ENCODE results near the gene ATP6V0E2. TPM values are rescaled to one million over a fixed set of nuclear protein-coding genes. Genes with fewer than 3 reads are reported as not detected.

ATP6V0E2 gene
- total RNA-seq, 1 experiment from 2014 or later, result 26.2 TPM

DNA sequence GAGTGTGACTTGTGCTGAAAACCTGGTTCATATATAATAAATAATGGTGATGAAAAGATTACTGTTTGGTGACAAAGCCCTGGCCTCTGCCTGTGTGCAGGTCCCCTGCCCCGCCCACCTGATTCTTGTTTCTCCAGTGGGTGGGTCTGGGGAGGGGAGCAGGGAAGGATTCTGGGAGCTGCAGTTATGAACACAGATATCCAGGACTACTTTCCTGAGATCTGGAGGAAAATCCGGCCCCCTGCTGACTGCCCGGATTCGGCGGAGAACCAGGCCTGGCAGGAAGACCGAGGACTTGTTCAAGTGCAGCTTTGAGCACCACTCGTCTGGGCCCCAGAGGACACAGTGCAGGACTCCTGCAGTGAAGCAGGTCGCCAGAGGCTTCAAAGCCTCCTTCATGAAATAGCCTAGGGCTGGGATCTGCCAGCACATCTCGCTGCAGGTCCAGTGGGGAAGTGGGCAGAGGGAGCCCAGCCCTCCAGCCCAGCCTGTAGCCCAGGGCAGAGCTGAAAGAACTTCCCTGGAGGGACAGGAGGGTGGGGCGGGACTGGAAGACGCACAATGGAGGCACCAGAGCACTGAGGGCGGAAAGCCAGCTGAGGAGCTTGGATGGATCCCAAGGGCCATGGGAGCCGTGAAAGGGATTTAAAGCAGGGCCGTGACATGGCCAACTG lies 7.0 kb downstream of the ATP6V0E2 start (continued):
- TF ChIP-seq, protein P1, sequence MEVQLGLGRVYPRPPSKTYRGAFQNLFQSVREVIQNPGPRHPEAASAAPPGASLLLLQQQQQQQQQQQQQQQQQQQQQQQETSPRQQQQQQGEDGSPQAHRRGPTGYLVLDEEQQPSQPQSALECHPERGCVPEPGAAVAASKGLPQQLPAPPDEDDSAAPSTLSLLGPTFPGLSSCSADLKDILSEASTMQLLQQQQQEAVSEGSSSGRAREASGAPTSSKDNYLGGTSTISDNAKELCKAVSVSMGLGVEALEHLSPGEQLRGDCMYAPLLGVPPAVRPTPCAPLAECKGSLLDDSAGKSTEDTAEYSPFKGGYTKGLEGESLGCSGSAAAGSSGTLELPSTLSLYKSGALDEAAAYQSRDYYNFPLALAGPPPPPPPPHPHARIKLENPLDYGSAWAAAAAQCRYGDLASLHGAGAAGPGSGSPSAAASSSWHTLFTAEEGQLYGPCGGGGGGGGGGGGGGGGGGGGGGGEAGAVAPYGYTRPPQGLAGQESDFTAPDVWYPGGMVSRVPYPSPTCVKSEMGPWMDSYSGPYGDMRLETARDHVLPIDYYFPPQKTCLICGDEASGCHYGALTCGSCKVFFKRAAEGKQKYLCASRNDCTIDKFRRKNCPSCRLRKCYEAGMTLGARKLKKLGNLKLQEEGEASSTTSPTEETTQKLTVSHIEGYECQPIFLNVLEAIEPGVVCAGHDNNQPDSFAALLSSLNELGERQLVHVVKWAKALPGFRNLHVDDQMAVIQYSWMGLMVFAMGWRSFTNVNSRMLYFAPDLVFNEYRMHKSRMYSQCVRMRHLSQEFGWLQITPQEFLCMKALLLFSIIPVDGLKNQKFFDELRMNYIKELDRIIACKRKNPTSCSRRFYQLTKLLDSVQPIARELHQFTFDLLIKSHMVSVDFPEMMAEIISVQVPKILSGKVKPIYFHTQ (CRISPR knock-in tag; IDR thresholded peaks at IDR 0.05), result no peak
- TF ChIP-seq ZNF396 (CRISPR knock-in tag; IDR thresholded peaks at IDR 0.05; ENCODE audit: borderline replicate concordance) (no peak), FOXP1 (CRISPR knock-in tag; IDR thresholded peaks at IDR 0.05; ENCODE audit: borderline replicate concordance) (no peak), TEAD1 (CRISPR knock-in tag; IDR thresholded peaks at IDR 0.05) (no peak), NR1H2 (CRISPR knock-in tag; IDR thresholded peaks at IDR 0.05) (no peak)

DNA sequence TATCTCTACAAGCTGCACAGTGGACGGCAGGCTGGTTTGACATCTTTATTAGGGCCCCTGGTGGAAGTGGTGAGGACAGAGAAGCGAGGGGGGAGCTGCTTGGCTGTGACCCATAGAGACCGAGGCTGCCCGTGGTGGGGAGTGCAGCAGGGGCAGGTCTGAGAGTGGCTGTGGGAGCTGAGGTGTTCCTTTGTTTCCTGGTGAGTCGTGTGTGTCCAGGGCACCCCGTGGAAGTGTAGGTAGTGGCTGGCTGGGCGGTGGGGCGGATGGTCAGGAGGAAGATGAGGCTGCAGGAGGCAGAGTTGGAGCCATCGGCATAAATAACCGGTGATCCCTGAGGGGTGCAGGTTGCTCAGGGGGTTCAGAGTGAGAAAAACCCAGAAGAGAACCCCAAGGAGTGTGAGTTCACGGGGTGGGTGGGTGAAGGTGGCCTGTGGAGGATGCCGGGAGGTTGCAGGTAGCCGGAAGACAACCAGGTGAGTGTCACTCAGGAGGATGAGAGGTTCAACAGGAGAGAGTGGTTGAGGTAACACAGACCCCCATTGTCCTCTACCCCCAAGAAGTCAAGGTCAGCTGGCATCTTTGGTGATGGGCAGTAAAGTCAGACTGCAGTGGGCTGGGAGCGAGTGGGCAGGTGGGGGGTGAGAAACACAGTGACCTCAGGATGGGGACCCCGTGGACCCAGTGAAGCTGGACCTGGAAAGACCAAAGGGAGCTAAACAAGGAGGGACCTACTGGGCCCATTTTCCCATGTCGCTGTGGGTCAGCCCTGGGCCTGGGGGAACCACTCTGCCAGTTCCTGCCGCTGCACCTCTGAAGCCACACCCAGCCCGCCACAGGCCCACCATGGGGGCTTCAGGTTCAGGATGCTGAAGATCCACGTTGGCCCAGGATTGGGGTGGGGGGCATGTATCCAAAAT lies 7.8 kb downstream of the ATP6V0E2 start:
- CTCF ChIA-PET, result interaction anchor here (3.1 to 4.5 kb wide), 2 partner anchors 20 to 21 kb away, joined by 17 to 52 read pairs; no protein-coding TSS in a partner anchor
- H3K4me3 Mint-ChIP-seq, result no peak overlapping the region

More for the DNA sequence above, 7.8 kb downstream of the ATP6V0E2 start:
- H3K9me3 Mint-ChIP-seq, result no peaks in the 10 kb centered on the region
- POLR2A ChIA-PET, result no interaction called here
- peaks cover 17% of the 10 kb centered on the region for H3K4me1 Mint-ChIP-seq
- no peak for DNase-seq (ENCODE audit: low spot score)
- no peak overlapping the region for H3K27ac Mint-ChIP-seq
- H3K27me3 Mint-ChIP-seq (ENCODE audit: low read depth), result no peaks in the 10 kb centered on the region
- no peaks in the 10 kb centered on the region for H3K36me3 Mint-ChIP-seq
- TF ChIP-seq, protein P2, sequence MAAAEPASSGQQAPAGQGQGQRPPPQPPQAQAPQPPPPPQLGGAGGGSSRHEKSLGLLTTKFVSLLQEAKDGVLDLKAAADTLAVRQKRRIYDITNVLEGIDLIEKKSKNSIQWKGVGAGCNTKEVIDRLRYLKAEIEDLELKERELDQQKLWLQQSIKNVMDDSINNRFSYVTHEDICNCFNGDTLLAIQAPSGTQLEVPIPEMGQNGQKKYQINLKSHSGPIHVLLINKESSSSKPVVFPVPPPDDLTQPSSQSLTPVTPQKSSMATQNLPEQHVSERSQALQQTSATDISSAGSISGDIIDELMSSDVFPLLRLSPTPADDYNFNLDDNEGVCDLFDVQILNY (CRISPR knock-in tag; IDR thresholded peaks at IDR 0.05), result no peak
- TF ChIP-seq NR3C1 (CRISPR knock-in tag; conservative IDR thresholded peaks at IDR 0.05; ENCODE audit: low read depth) (no peak), TCF7 (CRISPR knock-in tag; IDR thresholded peaks at IDR 0.05; ENCODE audit: low read depth) (no peak), GRHL2 (CRISPR knock-in tag; IDR thresholded peaks at IDR 0.05; ENCODE audit: insufficient replicate concordance, severe bottlenecking) (no peak), JUN (CRISPR knock-in tag; IDR thresholded peaks at IDR 0.05) (no peak), TEAD4 (CRISPR knock-in tag; IDR thresholded peaks at IDR 0.05) (no peak)
- TF ChIP-seq, protein P3, sequence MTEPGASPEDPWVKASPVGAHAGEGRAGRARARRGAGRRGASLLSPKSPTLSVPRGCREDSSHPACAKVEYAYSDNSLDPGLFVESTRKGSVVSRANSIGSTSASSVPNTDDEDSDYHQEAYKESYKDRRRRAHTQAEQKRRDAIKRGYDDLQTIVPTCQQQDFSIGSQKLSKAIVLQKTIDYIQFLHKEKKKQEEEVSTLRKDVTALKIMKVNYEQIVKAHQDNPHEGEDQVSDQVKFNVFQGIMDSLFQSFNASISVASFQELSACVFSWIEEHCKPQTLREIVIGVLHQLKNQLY (CRISPR knock-in tag; IDR thresholded peaks at IDR 0.05), result no peak
- TF ChIP-seq, protein P4, sequence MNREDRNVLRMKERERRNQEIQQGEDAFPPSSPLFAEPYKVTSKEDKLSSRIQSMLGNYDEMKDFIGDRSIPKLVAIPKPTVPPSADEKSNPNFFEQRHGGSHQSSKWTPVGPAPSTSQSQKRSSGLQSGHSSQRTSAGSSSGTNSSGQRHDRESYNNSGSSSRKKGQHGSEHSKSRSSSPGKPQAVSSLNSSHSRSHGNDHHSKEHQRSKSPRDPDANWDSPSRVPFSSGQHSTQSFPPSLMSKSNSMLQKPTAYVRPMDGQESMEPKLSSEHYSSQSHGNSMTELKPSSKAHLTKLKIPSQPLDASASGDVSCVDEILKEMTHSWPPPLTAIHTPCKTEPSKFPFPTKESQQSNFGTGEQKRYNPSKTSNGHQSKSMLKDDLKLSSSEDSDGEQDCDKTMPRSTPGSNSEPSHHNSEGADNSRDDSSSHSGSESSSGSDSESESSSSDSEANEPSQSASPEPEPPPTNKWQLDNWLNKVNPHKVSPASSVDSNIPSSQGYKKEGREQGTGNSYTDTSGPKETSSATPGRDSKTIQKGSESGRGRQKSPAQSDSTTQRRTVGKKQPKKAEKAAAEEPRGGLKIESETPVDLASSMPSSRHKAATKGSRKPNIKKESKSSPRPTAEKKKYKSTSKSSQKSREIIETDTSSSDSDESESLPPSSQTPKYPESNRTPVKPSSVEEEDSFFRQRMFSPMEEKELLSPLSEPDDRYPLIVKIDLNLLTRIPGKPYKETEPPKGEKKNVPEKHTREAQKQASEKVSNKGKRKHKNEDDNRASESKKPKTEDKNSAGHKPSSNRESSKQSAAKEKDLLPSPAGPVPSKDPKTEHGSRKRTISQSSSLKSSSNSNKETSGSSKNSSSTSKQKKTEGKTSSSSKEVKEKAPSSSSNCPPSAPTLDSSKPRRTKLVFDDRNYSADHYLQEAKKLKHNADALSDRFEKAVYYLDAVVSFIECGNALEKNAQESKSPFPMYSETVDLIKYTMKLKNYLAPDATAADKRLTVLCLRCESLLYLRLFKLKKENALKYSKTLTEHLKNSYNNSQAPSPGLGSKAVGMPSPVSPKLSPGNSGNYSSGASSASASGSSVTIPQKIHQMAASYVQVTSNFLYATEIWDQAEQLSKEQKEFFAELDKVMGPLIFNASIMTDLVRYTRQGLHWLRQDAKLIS (CRISPR knock-in tag; IDR thresholded peaks at IDR 0.05; ENCODE audit: borderline replicate concordance), result no peak
- TF ChIP-seq, protein P5, sequence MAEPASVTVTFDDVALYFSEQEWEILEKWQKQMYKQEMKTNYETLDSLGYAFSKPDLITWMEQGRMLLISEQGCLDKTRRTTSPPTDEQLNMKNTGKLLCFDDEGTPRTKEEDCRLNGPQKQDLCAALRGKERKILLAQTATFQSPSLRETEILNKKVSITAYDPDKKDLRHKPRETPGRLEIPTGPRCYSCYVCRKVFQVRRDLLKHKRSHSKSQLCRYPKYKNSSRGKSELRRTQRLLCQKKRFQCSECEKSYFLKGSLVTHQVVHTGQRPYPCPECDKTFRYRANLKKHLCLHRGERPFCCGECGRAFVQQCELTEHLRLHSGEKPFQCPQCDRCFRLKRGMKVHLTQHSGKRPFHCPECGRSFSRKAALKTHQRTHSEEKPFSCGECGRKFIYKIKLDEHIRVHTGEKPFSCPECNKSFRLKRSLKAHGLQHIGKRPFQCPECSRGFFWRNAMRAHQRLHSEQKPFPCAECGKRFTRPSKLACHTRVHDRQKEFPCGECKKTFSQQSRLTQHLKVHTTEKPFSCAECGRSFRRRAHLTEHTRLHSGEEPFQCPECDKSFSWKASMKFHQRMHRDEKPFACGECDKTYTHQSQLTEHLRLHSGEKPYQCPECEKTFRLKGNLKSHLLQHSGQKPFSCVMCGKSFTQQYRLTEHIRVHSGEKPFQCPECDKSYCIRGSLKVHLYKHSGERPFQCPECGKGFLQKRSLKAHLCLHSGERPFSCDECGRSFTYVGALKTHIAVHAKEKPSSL (CRISPR knock-in tag; conservative IDR thresholded peaks at IDR 0.05), result no peak
- TF ChIP-seq, protein P6, sequence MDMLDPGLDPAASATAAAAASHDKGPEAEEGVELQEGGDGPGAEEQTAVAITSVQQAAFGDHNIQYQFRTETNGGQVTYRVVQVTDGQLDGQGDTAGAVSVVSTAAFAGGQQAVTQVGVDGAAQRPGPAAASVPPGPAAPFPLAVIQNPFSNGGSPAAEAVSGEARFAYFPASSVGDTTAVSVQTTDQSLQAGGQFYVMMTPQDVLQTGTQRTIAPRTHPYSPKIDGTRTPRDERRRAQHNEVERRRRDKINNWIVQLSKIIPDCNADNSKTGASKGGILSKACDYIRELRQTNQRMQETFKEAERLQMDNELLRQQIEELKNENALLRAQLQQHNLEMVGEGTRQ (CRISPR knock-in tag; IDR thresholded peaks at IDR 0.05), result no peak
- TF ChIP-seq, protein P7, sequence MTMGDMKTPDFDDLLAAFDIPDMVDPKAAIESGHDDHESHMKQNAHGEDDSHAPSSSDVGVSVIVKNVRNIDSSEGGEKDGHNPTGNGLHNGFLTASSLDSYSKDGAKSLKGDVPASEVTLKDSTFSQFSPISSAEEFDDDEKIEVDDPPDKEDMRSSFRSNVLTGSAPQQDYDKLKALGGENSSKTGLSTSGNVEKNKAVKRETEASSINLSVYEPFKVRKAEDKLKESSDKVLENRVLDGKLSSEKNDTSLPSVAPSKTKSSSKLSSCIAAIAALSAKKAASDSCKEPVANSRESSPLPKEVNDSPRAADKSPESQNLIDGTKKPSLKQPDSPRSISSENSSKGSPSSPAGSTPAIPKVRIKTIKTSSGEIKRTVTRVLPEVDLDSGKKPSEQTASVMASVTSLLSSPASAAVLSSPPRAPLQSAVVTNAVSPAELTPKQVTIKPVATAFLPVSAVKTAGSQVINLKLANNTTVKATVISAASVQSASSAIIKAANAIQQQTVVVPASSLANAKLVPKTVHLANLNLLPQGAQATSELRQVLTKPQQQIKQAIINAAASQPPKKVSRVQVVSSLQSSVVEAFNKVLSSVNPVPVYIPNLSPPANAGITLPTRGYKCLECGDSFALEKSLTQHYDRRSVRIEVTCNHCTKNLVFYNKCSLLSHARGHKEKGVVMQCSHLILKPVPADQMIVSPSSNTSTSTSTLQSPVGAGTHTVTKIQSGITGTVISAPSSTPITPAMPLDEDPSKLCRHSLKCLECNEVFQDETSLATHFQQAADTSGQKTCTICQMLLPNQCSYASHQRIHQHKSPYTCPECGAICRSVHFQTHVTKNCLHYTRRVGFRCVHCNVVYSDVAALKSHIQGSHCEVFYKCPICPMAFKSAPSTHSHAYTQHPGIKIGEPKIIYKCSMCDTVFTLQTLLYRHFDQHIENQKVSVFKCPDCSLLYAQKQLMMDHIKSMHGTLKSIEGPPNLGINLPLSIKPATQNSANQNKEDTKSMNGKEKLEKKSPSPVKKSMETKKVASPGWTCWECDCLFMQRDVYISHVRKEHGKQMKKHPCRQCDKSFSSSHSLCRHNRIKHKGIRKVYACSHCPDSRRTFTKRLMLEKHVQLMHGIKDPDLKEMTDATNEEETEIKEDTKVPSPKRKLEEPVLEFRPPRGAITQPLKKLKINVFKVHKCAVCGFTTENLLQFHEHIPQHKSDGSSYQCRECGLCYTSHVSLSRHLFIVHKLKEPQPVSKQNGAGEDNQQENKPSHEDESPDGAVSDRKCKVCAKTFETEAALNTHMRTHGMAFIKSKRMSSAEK (CRISPR knock-in tag; IDR thresholded peaks at IDR 0.05; ENCODE audit: borderline replicate concordance), result no peak
- no peak for ATAC-seq

Data from WTC11 (cell line).